ENCODE results near the gene GDF7. TPM values are rescaled to one million over a fixed set of nuclear protein-coding genes. Genes with fewer than 3 reads are reported as not detected.

GDF7 gene
- total RNA-seq, 2 donors from 2014 or later = 0.16 to 0.72 TPM

Other genes starting within 250 kb of the GDF7 start
- gene RHOB, start 220.1 kb upstream of the GDF7 start, total RNA-seq = 10 to 100 TPM; 59.8 to 62.9 TPM
- gene HS1BP3, start 16.0 kb upstream of the GDF7 start, total RNA-seq = 10 to 100 TPM; 12.8 to 13.7 TPM
- 10 to 100 TPM; 11.2 to 14.1 TPM for gene LDAH, start 156.0 kb downstream of the GDF7 start, total RNA-seq

All from T-helper 17 cell (primary cell).